Activated CD4-positive, alpha-beta memory T cell treated with anti-CD3 and anti-CD28 coated beads, Interleukin-2, amount 10 ng/mL, durations not matched to agents 7 days and 5 days (primary cell): Measurements from ENCODE around the gene CHSY1. TPM values are rescaled to one million over a fixed set of nuclear protein-coding genes. Genes with fewer than 3 reads are reported as not detected.

ENCODE experiments used
- CTCF ChIA-PET: fragments of 350-600 bp; sonication (Branson Sonifier 250); formaldehyde crosslinking; loops from one replicate; lab custom pipeline; 2021; ENCODE audit warnings: antibody characterized with exemption, inconsistent platforms; lab: Charles Lee
- POLR2A ChIA-PET: fragments of 350-600 bp; sonication (Branson Sonifier 250); formaldehyde crosslinking; loops from one replicate; lab custom pipeline; 2021; ENCODE audit warnings: antibody characterized with exemption; lab: Charles Lee
- DNase-seq: peaks from one replicate; pipeline ENCODE4 v3.0.0-alpha.2; 2020
- H3K27ac Mint-ChIP-seq: one replicate; pipeline ENCODE4 v1.8.0; 2021; ENCODE audit warnings: mild to moderate bottlenecking, mixed read lengths
- H3K27me3 Mint-ChIP-seq: one replicate; pipeline ENCODE4 v1.8.0; 2021; ENCODE audit warnings: mixed read lengths
- H3K36me3 Mint-ChIP-seq: one replicate; pipeline ENCODE4 v1.8.0; 2021; ENCODE audit warnings: low read depth, mixed read lengths
- H3K4me1 Mint-ChIP-seq: one replicate; pipeline ENCODE4 v1.8.0; 2021; ENCODE audit warnings: mixed read lengths
- H3K4me3 Mint-ChIP-seq: one replicate; pipeline ENCODE4 v1.8.0; 2021; ENCODE audit warnings: mild to moderate bottlenecking, mixed read lengths
- H3K9me3 Mint-ChIP-seq: one replicate; pipeline ENCODE4 v1.8.0; 2021; ENCODE audit warnings: mixed read lengths
- total RNA-seq, 2 experiments: library from RNA; stranded (reverse); gene quantifications; one replicate each; pipeline ENCODE4 v1.2.3, GENCODE V29; 2021

CHSY1 gene
- total RNA-seq, 2 experiments from 2014 or later: 61.7 to 62.0 TPM

GRCh38 chr15:101283931-101284330 lies 32.1 kb upstream of the CHSY1 start:
- peaks cover 76% of the 10 kb centered on the region for H3K36me3 Mint-ChIP-seq
- POLR2A ChIA-PET: interaction anchor here (1.0 to 5.8 kb wide), 3 partner anchors 10 to 37 kb away, joined by 3 to 54 read pairs (median 3); partner anchors contain the start of gene SNRPA1

GRCh38 chr15:101280007-101280406 lies 28.2 kb upstream of the CHSY1 start:
- ChIA-PET POLR2A (interaction anchor here (1.4 to 1.7 kb wide), 2 partner anchors 9 to 14 kb away, joined by 6 to 8 read pairs; partner anchors contain the start of gene SNRPA1), CTCF (interaction anchor here (1.0 to 3.2 kb wide), 2 partner anchors 9 to 14 kb away, joined by 3 to 22 read pairs; no protein-coding TSS in a partner anchor)
- Mint-ChIP-seq H3K9me3 (no peaks in the 10 kb centered on the region), H3K27me3 (no peaks in the 10 kb centered on the region), H3K27ac (no peak overlapping the region), H3K4me3 (no peak overlapping the region), H3K36me3 (peaks cover 57% of the 10 kb centered on the region), H3K4me1 (peaks cover 24% of the 10 kb centered on the region)
- DNase-seq: no peak

More at GRCh38 chr15:101283931-101284330, 32.1 kb upstream of the CHSY1 start:
- CTCF ChIA-PET: interaction anchor here (2.0 to 2.5 kb wide), 2 partner anchors 10 to 37 kb away, joined by 6 to 8 read pairs; no protein-coding TSS in a partner anchor
- H3K27ac Mint-ChIP-seq: no peak overlapping the region
- H3K9me3 Mint-ChIP-seq: no peaks in the 10 kb centered on the region
- no peaks in the 10 kb centered on the region for H3K27me3 Mint-ChIP-seq
- H3K4me1 Mint-ChIP-seq: peaks cover 21% of the 10 kb centered on the region
- H3K4me3 Mint-ChIP-seq: no peak overlapping the region
- DNase-seq: no peak

GRCh38 chr15:101277943-101278564 lies 26.2 kb upstream of the CHSY1 start:
- peaks cover 36% of the 10 kb centered on the region for H3K4me1 Mint-ChIP-seq
- peaks cover 62% of the 10 kb centered on the region for H3K36me3 Mint-ChIP-seq
- POLR2A ChIA-PET: interaction anchor here (1.0 to 1.5 kb wide), 5 partner anchors 10 to 35 kb away, joined by 3 to 10 read pairs (median 4); partner anchors contain the start of gene SNRPA1
- H3K27ac Mint-ChIP-seq: peak overlapping the region; percentile 52
- H3K9me3 Mint-ChIP-seq: no peaks in the 10 kb centered on the region
- H3K27me3 Mint-ChIP-seq: no peaks in the 10 kb centered on the region
- DNase-seq: no peak
- H3K4me3 Mint-ChIP-seq: peak overlapping the region; percentile 77
- CTCF ChIA-PET: interaction anchor here (1.0 to 3.2 kb wide), 3 partner anchors 11 to 364 kb away, joined by 3 to 22 read pairs (median 3); no protein-coding TSS in a partner anchor

- no peaks in the 10 kb centered on the region for H3K27me3 Mint-ChIP-seq
- peak within 1 kb of the TSS; percentile 86 for H3K27ac Mint-ChIP-seq
- CTCF ChIA-PET: interaction anchor here (1.1 to 4.6 kb wide), 7 partner anchors 11 to 365 kb away, joined by 3 to 40 read pairs (median 4); no protein-coding TSS in a partner anchor
- POLR2A ChIA-PET: interaction anchor here (1.1 to 3.8 kb wide), 6 partner anchors 11 to 22 kb away, joined by 4 to 43 read pairs (median 6); partner anchors contain the start of gene SNRPA1
- H3K9me3 Mint-ChIP-seq: no peaks in the 10 kb centered on the region
- peak within 1 kb of the TSS; percentile 96 for H3K4me3 Mint-ChIP-seq
- H3K4me1 Mint-ChIP-seq: peaks cover 36% of the 10 kb centered on the region
- H3K36me3 Mint-ChIP-seq: peaks cover 62% of the 10 kb centered on the region
- DNase-seq: peak; percentile 91
Observed at GRCh38 chr15:101277038-101277822, 25.4 kb upstream of the CHSY1 start, which contains the start of gene SELENOS. SELENOS (minus strand) TSS chr15:101277485; CDS start chr15:101277417, 68 bp downstream.

- POLR2A ChIA-PET: interaction anchor here (0.6 to 3.8 kb wide), 5 partner anchors 11 to 32 kb away, joined by 3 to 43 read pairs (median 4); partner anchors contain the start of gene SNRPA1
Observed at GRCh38 chr15:101276501-101277037, 24.7 kb upstream of the CHSY1 start.

GRCh38 chr15:101275018-101275417 lies 23.2 kb upstream of the CHSY1 start:
- POLR2A ChIA-PET: interaction anchor here (1.2 to 3.8 kb wide), 2 partner anchors 20 to 35 kb away, joined by 3 to 43 read pairs; partner anchors contain the start of gene SNRPA1
- no peaks in the 10 kb centered on the region for H3K9me3 Mint-ChIP-seq

More at GRCh38 chr15:101276501-101277037, 24.7 kb upstream of the CHSY1 start:
- CTCF ChIA-PET: interaction anchor here (0.7 to 4.6 kb wide), 8 partner anchors 12 to 373 kb away, joined by 3 to 40 read pairs (median 4); no protein-coding TSS in a partner anchor
- peak overlapping the region; percentile 96 for H3K4me3 Mint-ChIP-seq
- H3K27ac Mint-ChIP-seq: peak overlapping the region; percentile 86
- H3K4me1 Mint-ChIP-seq: peaks cover 36% of the 10 kb centered on the region
- peak; percentile 50 for DNase-seq
- H3K9me3 Mint-ChIP-seq: no peaks in the 10 kb centered on the region
- no peaks in the 10 kb centered on the region for H3K27me3 Mint-ChIP-seq
- H3K36me3 Mint-ChIP-seq: peaks cover 61% of the 10 kb centered on the region

GRCh38 chr15:101273534-101273933 lies 21.7 kb upstream of the CHSY1 start:
- no peak overlapping the region for H3K27ac Mint-ChIP-seq
- peaks cover 36% of the 10 kb centered on the region for H3K4me1 Mint-ChIP-seq
- ChIA-PET CTCF (interaction anchor here (0.6 to 4.6 kb wide), 3 partner anchors 15 to 265 kb away, joined by 3 to 40 read pairs (median 3); no protein-coding TSS in a partner anchor), POLR2A (interaction anchor here (0.6 to 3.8 kb wide), 5 partner anchors 10 to 30 kb away, joined by 3 to 43 read pairs (median 3); partner anchors contain the start of genes CHSY1 and SNRPA1)
- H3K9me3 Mint-ChIP-seq: no peaks in the 10 kb centered on the region
- DNase-seq: no peak
- no peak overlapping the region for H3K4me3 Mint-ChIP-seq
- H3K36me3 Mint-ChIP-seq: peaks cover 62% of the 10 kb centered on the region
- no peaks in the 10 kb centered on the region for H3K27me3 Mint-ChIP-seq

More at GRCh38 chr15:101275018-101275417, 23.2 kb upstream of the CHSY1 start:
- H3K27me3 Mint-ChIP-seq: no peaks in the 10 kb centered on the region
- H3K36me3 Mint-ChIP-seq: peaks cover 65% of the 10 kb centered on the region
- no peak for DNase-seq
- CTCF ChIA-PET: interaction anchor here (0.8 to 4.6 kb wide), 9 partner anchors 13 to 366 kb away, joined by 3 to 40 read pairs (median 5); no protein-coding TSS in a partner anchor
- H3K4me3 Mint-ChIP-seq: peak overlapping the region; percentile 96
- H3K4me1 Mint-ChIP-seq: peaks cover 36% of the 10 kb centered on the region
- H3K27ac Mint-ChIP-seq: peak overlapping the region; percentile 50

- Mint-ChIP-seq H3K27me3 (no peaks in the 10 kb centered on the region), H3K27ac (no peak overlapping the region), H3K4me3 (no peak overlapping the region), H3K4me1 (peaks cover 30% of the 10 kb centered on the region), H3K36me3 (peaks cover 62% of the 10 kb centered on the region), H3K9me3 (no peaks in the 10 kb centered on the region)
- CTCF ChIA-PET: interaction anchor here (1.5 to 4.6 kb wide), 2 partner anchors 16 to 256 kb away, joined by 3 to 40 read pairs; no protein-coding TSS in a partner anchor
- POLR2A ChIA-PET: interaction anchor here (0.7 to 0.9 kb wide), 2 partner anchors 13 to 20 kb away, joined by 3 to 4 read pairs; partner anchors contain the start of gene CHSY1
- DNase-seq: no peak
Observed at GRCh38 chr15:101272584-101272983, 20.7 kb upstream of the CHSY1 start.

GRCh38 chr15:101269479-101270223 lies 17.8 kb upstream of the CHSY1 start:
- CTCF ChIA-PET: interaction anchor here (1.2 to 3.1 kb wide), 3 partner anchors 9 to 261 kb away, joined by 7 to 11 read pairs (median 7); no protein-coding TSS in a partner anchor
- H3K27ac Mint-ChIP-seq: no peak overlapping the region
- peaks cover 47% of the 10 kb centered on the region for H3K36me3 Mint-ChIP-seq
- no peaks in the 10 kb centered on the region for H3K27me3 Mint-ChIP-seq
- H3K4me1 Mint-ChIP-seq: peaks cover 8% of the 10 kb centered on the region
- H3K4me3 Mint-ChIP-seq: no peak overlapping the region
- POLR2A ChIA-PET: interaction anchor here (1.3 kb wide), 1 partner anchor 11 kb away, joined by 4 read pairs; no protein-coding TSS in a partner anchor
- no peak for DNase-seq
- no peaks in the 10 kb centered on the region for H3K9me3 Mint-ChIP-seq

GRCh38 chr15:101267320-101268104 lies 15.7 kb upstream of the CHSY1 start:
- Mint-ChIP-seq H3K9me3 (no peaks in the 10 kb centered on the region), H3K36me3 (peaks cover 26% of the 10 kb centered on the region)
- POLR2A ChIA-PET: interaction anchor here (0.9 to 1.9 kb wide), 4 partner anchors 9 to 177 kb away, joined by 3 to 8 read pairs (median 6); partner anchors contain the start of gene SNRPA1

More at GRCh38 chr15:101267320-101268104, 15.7 kb upstream of the CHSY1 start:
- no peak for DNase-seq
- no peak overlapping the region for H3K4me3 Mint-ChIP-seq
- H3K4me1 Mint-ChIP-seq: peaks cover 3% of the 10 kb centered on the region
- peaks cover 2% of the 10 kb centered on the region for H3K27me3 Mint-ChIP-seq
- CTCF ChIA-PET: interaction anchor here (0.6 to 3.2 kb wide), 6 partner anchors 9 to 349 kb away, joined by 3 to 11 read pairs (median 4); partner anchors contain the start of gene LRRK1
- H3K27ac Mint-ChIP-seq: no peak overlapping the region
